ENCODE measurements around the gene ADSS2.

Gene ADSS2

DNA sequence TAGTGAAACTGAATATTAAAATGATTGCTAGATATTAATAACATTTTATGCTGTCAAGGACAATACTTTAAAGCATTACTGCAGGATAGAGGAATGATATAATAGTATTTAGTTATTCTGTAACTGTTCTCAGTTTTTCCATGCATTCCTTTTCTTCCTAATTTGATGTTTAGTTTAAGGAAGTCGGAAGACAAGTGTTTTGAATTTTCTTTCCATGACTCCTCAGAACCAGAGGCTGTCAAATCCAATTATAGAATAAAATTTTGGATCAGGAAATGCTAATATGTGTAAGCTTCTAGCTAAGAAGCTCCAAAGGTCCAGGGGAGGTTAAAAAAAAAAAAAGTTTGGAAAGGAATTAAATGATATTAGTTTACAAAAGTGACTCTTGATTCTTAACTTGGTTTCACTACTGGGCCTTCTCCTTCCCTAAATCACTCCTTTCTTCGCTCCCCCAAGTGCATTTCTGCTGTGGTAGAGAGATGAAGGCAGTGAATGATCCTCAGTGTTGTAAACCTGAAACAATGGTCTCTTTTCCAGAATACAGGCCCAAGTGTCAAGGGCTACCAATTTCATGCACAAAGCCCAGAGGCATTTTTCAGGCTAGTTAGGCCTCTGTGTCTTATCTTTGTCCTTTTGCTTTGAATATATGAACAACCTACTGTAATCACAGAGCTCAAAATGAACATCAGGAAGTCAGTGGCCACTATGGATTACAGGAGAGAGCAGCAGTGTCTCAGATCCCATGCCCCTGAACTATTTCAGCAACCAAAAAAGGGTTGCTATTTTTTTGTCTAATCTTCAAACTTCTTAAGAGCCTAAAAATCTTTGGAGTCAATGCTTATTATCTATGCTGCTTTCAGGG lies 6.2 kb downstream of the ADSS2 start:
- DNase-seq, result peak; percentile 56

DNA sequence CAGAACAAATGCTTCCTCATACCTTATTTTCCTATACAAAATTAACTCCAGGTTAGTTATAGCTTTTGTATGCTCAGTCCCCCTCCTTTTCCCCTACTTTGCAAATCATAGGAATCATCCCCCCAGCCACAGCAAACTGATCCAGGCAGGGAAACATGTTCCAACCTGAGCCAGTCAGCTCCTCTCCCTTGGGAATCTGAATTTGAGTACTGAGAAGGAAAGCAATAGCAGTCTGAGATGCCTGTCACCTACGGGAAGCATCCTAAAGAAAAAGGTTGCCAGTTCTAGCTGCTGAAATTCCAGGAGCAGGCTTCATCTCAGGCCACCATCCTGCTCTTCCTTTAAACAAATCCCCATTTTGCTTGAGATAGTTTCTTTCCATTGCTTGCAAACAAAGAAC lies 6.9 kb downstream of the ADSS2 start:
- no peak for DNase-seq

GRCh38 chr1:244442850-244443249 lies 8.9 kb downstream of the ADSS2 start:
- DNase-seq, result no peak

DNA sequence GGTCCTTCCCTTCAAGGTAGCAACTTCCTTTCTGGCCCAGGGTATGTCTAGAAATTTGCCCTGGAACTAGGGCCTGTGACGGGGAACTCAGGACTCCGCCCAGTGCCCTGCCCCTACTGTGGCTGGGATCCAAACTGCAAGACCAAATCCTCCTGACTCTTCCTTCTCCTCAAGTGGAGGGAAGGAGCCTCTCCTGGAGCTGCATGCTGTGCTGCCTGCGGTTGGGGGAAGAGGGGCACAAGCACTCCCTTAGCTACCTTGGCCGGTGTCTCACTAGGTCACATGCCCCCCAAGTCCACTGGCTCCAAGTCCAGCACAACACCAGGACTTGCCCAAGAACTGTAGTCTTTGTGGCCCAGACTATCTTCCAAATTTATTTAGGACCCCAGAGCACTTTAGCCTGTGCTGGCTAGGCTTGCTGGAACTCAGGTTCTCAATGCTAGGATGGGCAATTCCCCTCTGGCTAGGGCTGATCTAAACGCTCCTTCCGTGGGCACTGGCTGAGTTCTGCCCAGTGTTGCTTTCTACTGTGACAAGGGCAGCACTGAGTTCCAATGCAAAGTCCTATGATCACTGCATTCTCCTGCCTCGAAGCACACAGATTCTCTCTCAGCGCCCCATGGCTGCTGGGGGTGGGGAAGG lies 12.2 kb downstream of the ADSS2 start:
- no peak for DNase-seq

- peak; percentile 61 for DNase-seq
These were observed 14.6 kb downstream of the ADSS2 start for GRCh38 chr1:244437086-244437468.

DNA sequence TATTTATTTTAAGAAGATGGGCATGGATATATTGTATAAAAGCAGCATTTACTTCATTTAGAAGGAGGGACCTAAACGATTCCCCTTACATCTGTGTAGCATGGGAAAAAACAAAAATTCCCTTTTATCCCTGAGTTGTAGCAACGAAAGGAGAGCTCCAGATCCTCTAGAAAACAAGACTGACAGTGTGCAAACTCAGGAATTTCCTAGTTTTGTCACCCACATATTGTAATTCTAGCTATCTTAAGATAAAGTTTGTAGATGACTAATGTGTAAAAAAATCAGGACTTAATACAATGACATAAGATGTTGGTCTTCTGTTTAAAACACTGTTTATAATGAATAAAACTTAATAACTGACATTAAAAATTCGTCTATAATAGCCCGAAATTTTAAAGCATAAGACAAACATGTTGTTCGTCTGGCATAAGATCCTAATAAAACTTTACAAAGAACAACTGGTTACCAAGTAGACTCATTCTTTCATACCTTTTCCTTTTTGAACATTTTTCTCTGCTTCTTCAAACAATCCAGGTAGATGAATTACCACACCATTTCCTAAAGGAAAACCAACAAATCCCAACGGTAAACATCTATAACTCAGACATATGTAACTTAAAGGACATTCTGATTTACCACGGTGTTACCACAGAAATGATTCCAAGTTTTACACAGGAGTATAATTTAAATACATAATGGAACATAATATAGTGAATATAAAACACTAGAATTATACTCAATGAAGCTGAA lies 15.2 kb downstream of the ADSS2 start:
- DNase-seq, result peak; percentile 51

DNA sequence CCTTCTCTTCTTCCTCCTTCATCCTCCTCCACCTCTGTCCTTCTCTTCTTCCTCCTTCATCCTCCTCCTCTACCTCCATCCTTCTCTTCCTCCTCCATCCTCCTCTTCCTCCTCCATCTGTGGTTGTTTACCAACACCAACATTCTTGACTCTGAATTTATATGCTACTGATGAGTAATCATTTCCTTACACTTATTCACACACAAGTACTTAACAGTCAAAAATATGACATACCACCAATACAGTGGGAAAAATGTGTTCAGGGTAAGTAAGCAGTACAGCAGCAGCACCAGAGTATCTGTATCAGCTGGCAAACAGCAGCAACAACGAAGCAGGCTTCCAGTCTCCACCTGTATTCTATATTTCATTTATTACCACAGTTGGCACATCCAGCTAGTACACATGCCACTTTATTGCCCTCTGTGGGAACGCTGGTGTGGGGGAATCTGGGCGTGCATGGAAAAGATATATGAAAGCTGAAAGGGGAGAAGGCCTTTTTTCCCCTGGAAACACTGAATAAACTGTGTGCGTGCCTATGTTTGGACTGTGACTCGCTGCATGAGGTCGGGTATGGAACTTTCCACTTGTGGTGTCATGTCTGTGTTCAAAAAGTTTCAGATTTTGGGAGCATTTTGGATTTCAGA lies 16.0 kb downstream of the ADSS2 start:
- DNase-seq, result peak; percentile 67

DNA sequence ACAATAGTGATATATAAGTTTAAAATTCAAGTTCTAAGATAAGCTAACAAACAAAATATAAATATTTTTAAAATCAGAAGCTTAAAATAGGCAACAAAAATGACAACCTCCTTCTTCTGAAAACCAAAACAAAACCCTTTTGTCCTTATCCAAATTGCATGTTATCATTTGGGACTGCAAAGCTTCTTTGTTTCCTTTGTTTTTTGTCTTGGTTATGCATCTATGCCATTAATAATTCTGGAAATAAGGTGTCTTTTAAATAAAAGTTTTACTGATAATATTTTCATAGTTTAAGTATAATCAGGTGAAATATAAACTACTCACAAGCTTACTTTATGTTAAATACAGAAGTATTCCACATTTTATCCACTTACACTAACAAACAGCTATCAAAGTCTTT lies 20.5 kb downstream of the ADSS2 start:
- DNase-seq, result no peak

GRCh38 chr1:244429818-244430217 lies 21.9 kb downstream of the ADSS2 start:
- no peak for DNase-seq

GRCh38 chr1:244427647-244428046 lies 24.1 kb downstream of the ADSS2 start:
- no peak for DNase-seq

DNA sequence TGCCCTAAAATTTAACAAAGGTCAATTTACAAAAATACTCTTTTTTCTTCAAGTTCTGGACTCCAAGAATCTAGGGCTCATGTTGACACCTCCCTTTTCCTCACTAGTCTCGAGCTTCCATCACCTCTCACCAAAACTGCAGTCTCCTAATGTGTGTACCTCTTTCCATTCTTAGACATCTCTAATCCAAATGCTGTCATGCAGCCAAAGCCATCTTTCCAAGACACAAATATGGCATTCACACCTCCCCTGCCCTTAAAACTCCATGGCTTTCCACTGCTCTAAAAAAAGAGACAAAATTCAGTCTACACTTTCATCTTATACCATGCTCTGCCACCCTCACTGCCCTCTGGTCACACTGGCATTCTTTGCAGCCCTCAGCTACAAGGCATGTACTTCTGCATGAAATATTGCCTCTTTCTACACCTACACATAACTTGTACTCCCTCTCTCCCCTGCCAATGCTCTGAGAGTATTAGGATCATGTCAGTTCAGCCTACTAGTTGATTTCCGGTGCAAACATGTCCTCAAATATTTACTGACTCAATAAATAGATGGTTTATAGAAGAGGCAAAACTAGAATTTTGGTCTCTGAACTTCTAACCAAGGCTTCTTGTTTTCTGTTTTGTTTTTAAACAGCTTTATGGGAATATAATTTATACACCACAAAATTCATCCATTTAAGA lies 26.9 kb downstream of the ADSS2 start:
- no peak for DNase-seq

- DNase-seq, result no peak
These were observed 29.5 kb downstream of the ADSS2 start for GRCh38 chr1:244422174-244422573.

GRCh38 chr1:244419024-244419423 lies 32.7 kb downstream of the ADSS2 start:
- no peak for DNase-seq

DNA sequence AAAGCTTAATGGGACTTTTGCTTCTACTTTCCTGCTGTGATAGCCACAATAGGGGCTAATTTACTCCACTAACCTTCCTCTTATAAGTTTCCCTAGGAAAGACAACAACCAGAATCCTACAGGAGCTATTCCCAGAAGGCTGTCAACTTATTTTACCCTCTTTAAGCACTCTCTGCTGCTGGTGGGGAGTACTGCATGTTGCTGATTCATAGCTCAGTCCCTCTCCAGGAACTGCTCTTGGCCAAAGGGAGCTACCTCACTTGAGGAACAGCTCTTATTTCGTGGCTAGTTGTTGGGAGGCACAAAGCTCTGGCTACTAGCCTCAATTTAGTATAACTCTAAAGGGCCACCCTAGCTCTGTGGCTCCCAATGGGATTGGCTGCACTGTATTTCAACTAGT lies 37.2 kb downstream of the ADSS2 start:
- peak; percentile 43 for DNase-seq

DNA sequence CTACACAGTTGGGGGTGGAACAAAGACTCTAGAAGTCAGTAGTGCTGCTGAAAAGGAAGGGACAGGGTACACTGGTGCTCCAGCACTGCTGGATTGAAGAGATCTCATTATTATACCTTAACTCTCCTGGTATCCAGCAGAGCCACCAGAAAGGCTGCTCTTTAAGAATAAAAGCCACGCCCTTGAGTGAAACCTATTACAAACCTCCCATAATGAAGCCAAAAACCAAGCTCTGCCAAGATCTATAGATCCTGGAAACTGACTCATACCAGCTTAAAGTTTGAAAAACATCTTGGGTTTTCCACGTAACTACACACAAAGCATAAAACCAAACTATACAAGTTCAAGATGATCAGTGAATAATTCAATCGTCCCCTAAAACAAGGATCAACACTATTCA lies 38.0 kb downstream of the ADSS2 start:
- no peak for DNase-seq

GRCh38 chr1:244412176-244412575 lies 39.5 kb downstream of the ADSS2 start:
- DNase-seq, result no peak

GRCh38 chr1:244409701-244410100 lies 42.0 kb downstream of the ADSS2 start:
- DNase-seq, result no peak

DNA sequence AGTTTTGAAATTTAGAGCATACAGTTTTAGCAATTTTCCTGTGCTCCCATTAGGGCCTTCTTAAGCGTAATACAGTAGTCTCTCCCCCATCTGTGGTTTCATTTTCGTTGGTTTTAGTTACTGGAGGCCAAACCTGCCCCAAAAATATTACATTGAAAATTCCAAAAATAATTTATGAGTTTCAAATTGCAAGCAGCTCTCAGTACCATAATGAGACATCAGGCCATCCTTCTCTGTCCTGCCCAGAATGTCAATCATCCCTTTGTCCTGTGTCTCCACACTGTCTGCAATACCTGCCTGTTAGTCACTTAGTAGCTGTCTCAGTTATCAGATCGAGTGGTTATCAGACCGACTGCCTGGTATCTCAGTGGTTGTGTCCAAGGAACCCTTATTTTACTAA lies 45.4 kb downstream of the ADSS2 start:
- DNase-seq, result no peak

DNA sequence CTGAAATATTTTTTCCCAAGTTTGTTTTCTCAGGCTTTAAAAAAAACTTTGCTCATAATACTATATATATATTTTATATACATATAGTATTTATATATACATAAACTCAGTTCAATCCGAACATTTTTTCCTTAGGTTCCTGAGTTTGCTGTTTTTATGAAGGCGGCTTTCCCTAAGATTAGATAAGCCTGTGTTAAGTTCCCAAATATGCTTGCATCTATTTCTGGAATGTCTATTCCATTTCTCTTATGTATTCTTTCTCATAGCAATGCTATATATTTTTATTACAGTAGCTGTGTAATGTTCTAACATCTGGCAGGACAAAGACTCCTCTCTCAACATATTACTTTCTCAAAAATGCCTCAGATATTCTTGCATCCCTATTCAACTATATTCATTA lies 45.9 kb downstream of the ADSS2 start:
- no peak for DNase-seq

GRCh38 chr1:244403431-244403830 lies 48.3 kb downstream of the ADSS2 start:
- no peak for DNase-seq

DNA sequence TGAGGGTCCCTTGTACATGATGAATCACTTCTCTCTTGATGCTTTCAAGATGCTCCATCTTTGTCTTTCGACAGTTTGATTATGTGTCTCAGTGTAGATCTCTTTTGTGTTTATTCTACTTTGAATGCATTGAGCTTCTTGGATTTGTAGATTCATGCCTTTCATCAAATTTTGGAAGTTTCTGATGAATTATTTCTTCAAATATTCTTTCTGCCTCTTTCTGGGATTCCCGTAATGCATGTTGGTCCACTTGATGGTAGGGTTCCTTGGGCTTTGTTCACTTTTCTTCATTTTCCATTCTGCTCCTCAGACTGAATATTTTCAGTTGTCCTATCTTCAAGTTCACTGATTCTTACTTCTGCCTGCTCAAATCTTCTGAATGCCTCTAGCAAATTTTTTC lies 50.7 kb downstream of the ADSS2 start:
- no peak for DNase-seq

DNA sequence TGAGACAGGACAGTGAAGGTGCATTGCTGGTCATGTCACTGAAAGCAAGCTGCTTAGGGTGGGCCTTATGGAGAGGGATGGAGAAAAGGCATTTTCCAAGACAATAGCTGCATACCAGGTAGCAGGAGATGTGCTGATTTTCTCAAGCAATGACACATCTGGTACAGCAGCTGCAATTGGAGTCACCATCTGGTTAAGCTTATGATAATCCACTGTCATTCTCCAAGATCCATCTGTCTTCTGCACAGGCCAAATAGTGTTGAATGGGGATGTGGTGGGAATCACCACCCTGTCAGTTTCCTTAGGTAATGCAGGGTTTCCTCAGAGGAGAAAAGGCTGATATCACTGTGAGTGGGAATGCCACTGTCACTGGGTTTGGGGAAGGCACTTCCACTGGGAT lies 54.6 kb downstream of the ADSS2 start:
- no peak for DNase-seq

DNA sequence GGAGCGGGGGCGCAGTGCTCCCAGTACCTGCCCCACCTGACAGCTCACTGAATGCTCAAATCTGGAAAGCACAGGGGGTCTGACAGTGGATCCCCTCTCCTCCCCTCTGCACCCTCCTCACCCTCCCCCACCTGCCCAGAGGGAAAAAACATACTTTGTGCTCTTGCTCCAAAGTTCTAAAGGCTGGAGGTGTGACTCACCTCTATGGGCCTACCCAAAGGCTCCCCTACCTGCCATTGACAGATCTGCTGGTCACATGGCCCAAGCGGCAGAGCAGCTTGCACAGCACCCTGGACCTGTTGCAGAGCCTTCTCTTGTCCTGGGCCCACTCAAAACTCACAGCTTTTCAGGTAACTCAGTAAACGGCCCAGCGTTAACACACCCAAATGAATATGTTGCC lies 55.7 kb downstream of the ADSS2 start:
- DNase-seq, result no peak

Data from fibroblast of skin of right biceps (primary cell).